Neural progenitor cell (in vitro differentiated cells): ENCODE measurements around the gene PPP1R14B.

Experiments
- EZH2 ChIP-seq: fragments of 200-600 bp; sonication (generic); IDR thresholded peaks from 2 replicates; pipeline ENCODE4 v1.6.1; 2017; ENCODE audit warnings: antibody characterized with exemption, mild to moderate bottlenecking, moderate library complexity
- EZH2phosphoT487 ChIP-seq: fragments of 200-600 bp; sonication (generic); IDR thresholded peaks from 2 replicates; pipeline ENCODE4 v1.6.1; 2017; ENCODE audit warnings: antibody characterized with exemption
- TF ChIP-seq, protein P1 (sequence below): fragments of 200-600 bp; sonication (generic); IDR thresholded peaks from 2 replicates; pipeline ENCODE4 v1.5.1; 2017; ENCODE audit warnings: antibody characterized with exemption, mild to moderate bottlenecking

DNA sequence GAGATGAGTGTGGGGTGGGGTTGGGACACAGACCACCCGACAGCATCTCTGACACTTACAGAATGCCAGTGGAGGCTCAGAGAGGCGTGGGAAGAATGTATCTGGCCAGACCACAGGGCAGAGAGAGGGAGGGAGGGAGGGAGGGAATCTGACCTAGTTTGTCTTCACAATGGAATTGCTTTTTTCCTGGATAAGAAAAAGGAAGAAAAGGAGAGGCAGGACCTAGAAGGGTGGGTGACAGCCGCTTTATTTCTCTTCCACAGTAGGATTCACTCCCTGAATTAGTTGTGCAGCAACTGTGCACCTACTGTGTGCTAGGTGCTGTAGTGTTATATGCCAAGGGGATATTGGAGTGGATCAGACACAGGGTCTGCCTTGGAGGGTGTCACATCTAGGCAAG lies 48.0 kb upstream of the PPP1R14B start:
- TF ChIP-seq, protein P1, sequence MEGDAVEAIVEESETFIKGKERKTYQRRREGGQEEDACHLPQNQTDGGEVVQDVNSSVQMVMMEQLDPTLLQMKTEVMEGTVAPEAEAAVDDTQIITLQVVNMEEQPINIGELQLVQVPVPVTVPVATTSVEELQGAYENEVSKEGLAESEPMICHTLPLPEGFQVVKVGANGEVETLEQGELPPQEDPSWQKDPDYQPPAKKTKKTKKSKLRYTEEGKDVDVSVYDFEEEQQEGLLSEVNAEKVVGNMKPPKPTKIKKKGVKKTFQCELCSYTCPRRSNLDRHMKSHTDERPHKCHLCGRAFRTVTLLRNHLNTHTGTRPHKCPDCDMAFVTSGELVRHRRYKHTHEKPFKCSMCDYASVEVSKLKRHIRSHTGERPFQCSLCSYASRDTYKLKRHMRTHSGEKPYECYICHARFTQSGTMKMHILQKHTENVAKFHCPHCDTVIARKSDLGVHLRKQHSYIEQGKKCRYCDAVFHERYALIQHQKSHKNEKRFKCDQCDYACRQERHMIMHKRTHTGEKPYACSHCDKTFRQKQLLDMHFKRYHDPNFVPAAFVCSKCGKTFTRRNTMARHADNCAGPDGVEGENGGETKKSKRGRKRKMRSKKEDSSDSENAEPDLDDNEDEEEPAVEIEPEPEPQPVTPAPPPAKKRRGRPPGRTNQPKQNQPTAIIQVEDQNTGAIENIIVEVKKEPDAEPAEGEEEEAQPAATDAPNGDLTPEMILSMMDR = no peak
- no peak for TF ChIP-seq EZH2phosphoT487
- TF ChIP-seq EZH2 = no peak
